SH-SY5Y (cell line): ENCODE data around the gene FH.

Experiments used
- GATA2 ChIP-seq: IDR thresholded peaks from 2 replicates; pipeline ENCODE4 v1.6.1; 2011; ENCODE audit warnings: mild to moderate bottlenecking, low read depth, low read length
- GATA3 ChIP-seq: IDR thresholded peaks from 2 replicates; pipeline ENCODE4 v1.6.1; 2011; ENCODE audit warnings: low read depth, mild to moderate bottlenecking, low read length, moderate library complexity

- no peak for TF ChIP-seq GATA2
- no peak for TF ChIP-seq GATA3
Observed at GRCh38 chr1:241520080-241520465, 518 bp upstream of the FH start.
